GM23248 (cell line): ENCODE results near the gene NUP210.

Source experiments
- EZH2 ChIP-seq: fragments of 200-600 bp; sonication (generic); IDR thresholded peaks from 2 replicates; pipeline ENCODE4 v1.6.1; 2018; ENCODE audit warnings: antibody characterized with exemption, mild to moderate bottlenecking; ENCODE audit not compliant: insufficient read depth, poor library complexity, severe bottlenecking
- EZH2phosphoT487 ChIP-seq: fragments of 200-600 bp; sonication (generic); IDR thresholded peaks from 2 replicates; pipeline ENCODE4 v1.6.1; 2018; ENCODE audit warnings: antibody characterized with exemption, moderate library complexity, mild to moderate bottlenecking, low read depth; ENCODE audit not compliant: insufficient read depth

DNA sequence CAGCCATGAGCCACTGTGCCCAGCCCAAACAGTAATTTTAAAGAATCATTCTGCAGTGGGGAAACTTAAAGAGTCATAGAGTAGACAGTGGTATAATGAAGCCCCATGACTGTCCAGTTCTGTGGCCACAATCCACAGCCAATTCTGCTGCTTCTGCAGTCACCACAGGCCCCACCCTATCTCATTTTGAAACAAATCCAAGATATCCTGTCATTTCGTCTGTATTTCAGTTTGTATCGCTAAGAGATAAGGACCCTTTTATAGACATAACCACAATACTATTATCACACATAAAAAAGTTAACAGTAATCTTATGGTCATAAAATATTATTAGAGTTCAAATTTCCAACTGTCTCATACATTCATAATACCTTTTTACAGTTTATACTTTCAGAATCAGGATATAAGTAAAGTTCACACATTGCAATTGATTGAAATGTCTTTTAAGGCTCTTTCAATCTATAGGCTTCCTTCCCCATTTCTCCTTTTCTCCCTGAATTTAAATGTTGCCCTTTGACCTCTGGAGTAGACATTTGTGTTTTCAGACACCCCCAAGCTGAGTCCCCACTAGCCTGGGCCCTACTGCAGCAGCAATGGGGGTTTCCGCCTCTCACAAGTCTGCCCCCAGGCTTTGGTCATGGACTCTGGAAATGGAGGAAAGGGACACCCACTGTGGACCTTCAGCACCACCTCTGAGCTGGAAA lies 4.2 kb upstream of the NUP210 start:
- TF ChIP-seq EZH2phosphoT487 (no peak), EZH2 (no peak)
